GM04503 (cell line): ENCODE measurements around the gene PCNP.
"Not testable (repeated sequence)": the region's sequence is repeated elsewhere in the genome, so short reads cannot be mapped to it uniquely, and the experiment has no call there.

Source experiments
- DNase-seq: peaks from one replicate; pipeline ENCODE4 v3.0.0-alpha.2; 2012; ENCODE audit warnings: low read depth

The PCNP gene

GRCh38 chr3:101567528-101568317 lies 6.3 kb upstream of the PCNP start:
- no peak for DNase-seq

GRCh38 chr3:101571028-101571895 lies 2.7 kb upstream of the PCNP start:
- DNase-seq = no peak

GRCh38 chr3:101574388-101575112 lies 570 bp downstream of the PCNP start:
- DNase-seq = peak; percentile 27

- no peak for DNase-seq
Observed at GRCh38 chr3:101577286-101577685, 3.3 kb downstream of the PCNP start.

- no peak for DNase-seq
Observed at GRCh38 chr3:101588616-101589015, 14.6 kb downstream of the PCNP start.

GRCh38 chr3:101591071-101591470 lies 17.1 kb downstream of the PCNP start:
- DNase-seq = no peak

GRCh38 chr3:101602731-101603130 lies 28.8 kb downstream of the PCNP start:
- DNase-seq = no peak

- DNase-seq = no peak
Observed at GRCh38 chr3:101603184-101603583, 29.2 kb downstream of the PCNP start.

GRCh38 chr3:101605398-101605797 lies 31.4 kb downstream of the PCNP start:
- not testable (repeated sequence) for DNase-seq

GRCh38 chr3:101611023-101611422 lies 37.0 kb downstream of the PCNP start:
- no peak for DNase-seq

- not testable (repeated sequence) for DNase-seq
Observed at GRCh38 chr3:101613014-101613413, 39.0 kb downstream of the PCNP start.

- DNase-seq = no peak
Observed at GRCh38 chr3:101615525-101615924, 41.5 kb downstream of the PCNP start.

GRCh38 chr3:101617478-101617877 lies 43.5 kb downstream of the PCNP start:
- no peak for DNase-seq

- no peak for DNase-seq
Observed at GRCh38 chr3:101618726-101619125, 44.7 kb downstream of the PCNP start.

GRCh38 chr3:101619734-101620133 lies 45.8 kb downstream of the PCNP start:
- DNase-seq = no peak

- no peak for DNase-seq
Observed at GRCh38 chr3:101623656-101624055, 49.7 kb downstream of the PCNP start.

GRCh38 chr3:101624857-101625256 lies 50.9 kb downstream of the PCNP start:
- no peak for DNase-seq

GRCh38 chr3:101625879-101626278 lies 51.9 kb downstream of the PCNP start:
- DNase-seq = no peak

- no peak for DNase-seq
Observed at GRCh38 chr3:101629219-101629618, 55.2 kb downstream of the PCNP start.

GRCh38 chr3:101631098-101631796 lies 57.3 kb downstream of the PCNP start:
- DNase-seq = no peak

GRCh38 chr3:101631959-101632358 lies 58.0 kb downstream of the PCNP start:
- DNase-seq = not testable (repeated sequence)

- DNase-seq = no peak
Observed at GRCh38 chr3:101632586-101632985, 58.6 kb downstream of the PCNP start.
